Stimulated activated CD4-positive, alpha-beta T cell treated with anti-CD3 and anti-CD28 coated beads, Interleukin-4, amount 100 ng/mL, for 24 hours (primary cell): Measurements from ENCODE around the gene KLF7.

Experiments used
- DNase-seq: peaks from one replicate; pipeline ENCODE4 v3.0.0-alpha.2; 2020

The KLF7 gene

GRCh38 chr2:207123335-207123744 lies 42.4 kb downstream of the KLF7 start:
- DNase-seq: peak; percentile 76

DNA sequence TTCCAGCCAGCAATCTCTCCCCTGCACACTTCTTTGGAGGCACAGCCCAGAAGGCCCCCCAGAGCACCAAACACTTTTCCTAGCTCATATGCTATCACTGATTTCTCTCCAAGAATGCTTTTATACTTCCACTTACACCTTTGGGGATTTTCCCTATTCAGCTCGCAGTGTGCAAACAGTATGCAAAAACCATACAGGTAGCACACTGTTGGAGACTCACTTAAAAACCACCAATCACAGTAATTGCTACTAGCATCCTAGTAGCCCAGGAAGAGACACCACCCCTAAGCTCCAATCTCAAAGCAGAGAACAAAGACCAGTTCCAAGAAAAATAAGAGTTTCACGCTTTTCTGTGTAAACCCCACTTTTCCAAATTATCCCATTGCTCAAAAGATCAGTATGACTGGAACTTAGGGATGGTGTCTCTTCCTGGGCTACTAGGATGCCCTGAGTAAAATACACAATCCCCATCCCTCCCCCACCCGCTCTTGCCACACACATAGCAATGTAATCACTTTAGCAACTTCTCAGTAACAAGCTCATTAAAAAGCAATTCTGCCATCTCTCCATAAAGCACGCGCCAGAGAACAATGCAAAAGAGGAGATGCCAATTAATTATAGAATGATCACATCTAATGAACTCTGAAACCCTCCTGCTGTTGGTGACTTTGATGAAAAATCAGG lies 43.0 kb downstream of the KLF7 start:
- no peak for DNase-seq

DNA sequence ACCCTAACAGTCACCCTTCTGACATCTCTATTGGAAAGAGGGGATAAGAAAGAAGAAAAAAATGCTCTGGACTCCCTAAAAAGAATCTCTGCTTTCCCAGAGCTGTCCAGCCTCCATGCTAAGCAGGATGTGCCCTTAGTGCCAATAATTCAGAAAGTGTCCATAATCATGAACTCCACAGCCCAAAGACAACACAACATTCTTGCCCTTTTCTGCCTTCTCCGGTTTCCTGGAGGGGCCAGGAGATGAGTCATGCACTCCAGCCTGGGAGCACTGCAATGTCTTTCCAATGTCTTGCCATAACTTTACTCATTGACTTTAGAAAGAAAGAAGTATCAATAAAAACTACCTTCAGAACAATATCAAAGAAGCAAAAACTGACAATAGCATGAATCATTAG lies 44.0 kb downstream of the KLF7 start:
- DNase-seq: no peak

DNA sequence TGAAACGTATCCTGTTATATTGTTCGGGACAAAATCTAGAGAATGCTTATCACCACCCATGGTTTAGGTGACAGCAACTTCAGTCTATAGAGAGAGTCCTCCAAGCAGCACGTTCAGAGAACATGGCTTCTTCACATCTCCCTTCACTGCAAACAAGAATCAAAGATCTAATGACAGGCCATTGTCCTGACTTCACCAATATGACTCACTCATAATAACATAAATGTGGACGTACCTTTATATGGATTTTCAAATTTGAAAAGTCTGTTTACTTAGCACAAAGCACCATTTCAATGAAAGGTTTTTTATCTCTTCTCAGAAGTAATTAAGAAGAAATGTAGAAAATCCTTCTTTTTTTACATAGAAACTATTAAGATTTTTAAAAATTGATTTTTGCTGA lies 46.7 kb downstream of the KLF7 start:
- no peak for DNase-seq

DNA sequence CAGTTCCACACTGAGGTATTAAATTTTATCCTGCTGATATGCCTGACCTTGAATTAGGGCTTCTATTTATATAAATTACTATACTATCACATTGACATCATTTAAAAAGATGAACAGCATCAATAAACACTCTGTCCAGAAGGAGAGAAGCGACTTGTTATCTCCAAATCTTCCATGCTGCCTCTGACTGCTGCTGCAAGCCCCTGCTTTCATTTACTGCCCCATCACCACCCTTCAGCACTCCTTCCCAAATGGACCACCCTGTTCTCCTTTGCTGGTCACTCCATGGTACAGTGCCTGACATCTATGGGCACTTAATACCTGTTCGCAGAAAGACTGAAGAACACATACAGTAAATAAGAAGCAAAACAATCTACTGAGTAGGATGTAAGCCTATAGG lies 48.1 kb downstream of the KLF7 start:
- DNase-seq: no peak

GRCh38 chr2:207115715-207116364 lies 49.9 kb downstream of the KLF7 start:
- no peak for DNase-seq

- DNase-seq: no peak
Measured at GRCh38 chr2:207113414-207113813, 52.3 kb downstream of the KLF7 start.

DNA sequence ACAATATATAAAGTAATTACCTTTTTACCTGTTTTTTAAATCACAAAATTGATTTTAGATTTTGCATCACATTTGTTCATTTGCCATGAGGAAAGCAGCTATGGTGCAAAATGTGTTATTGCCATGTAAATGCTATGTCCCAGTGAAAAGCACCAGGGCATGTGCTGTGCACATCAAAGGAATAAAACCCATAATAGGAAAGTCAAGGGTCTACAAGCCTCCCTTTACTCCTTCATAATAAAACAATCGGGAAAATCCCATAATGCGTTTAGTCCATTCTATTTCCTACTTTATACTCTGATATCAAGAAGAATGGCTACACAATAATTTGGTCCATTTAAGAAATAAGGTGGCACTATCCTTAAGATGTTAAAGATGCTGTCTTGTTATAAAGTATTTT lies 53.0 kb downstream of the KLF7 start:
- no peak for DNase-seq

- DNase-seq: no peak
Measured at GRCh38 chr2:207112383-207112782, 53.4 kb downstream of the KLF7 start.

DNA sequence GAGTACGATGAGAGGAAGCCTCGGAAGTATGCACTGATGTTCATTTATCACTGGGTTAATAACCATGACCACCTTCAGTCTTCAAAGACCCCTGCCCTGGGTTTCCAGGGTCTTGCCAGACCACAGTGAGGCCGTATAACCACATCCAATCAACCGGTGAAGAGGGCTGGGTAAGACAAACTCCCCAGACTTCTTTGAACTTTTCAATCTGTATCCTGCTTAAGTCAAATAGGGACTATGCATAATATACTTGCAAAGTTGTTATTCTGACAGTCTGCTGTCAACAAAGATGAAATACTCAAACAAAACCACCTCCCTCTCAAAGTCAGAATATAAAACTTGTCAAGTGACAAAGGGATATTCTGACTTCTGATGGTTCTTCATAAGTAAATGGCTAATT lies 54.0 kb downstream of the KLF7 start:
- DNase-seq: no peak

- no peak for DNase-seq
Measured at GRCh38 chr2:207110715-207111114, 55.0 kb downstream of the KLF7 start.

GRCh38 chr2:207110310-207110709 lies 55.4 kb downstream of the KLF7 start:
- DNase-seq: no peak

DNA sequence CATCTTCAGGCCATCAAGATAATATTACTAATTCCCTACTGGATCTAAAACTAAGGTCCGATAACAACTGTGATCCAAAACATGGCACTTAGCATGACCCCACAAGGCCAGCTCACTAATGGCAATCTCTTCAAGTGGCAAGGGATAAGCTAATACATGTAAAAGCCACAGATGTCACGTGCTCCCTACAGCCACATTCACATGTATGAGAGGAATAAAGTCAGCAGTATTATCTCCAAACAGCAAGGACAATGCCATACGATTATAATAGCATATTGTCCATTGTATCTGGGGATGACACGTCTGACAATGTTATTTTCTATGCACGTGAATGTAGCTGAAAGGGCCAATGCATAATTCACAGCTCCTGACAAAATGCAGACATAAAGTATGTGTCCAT lies 56.0 kb downstream of the KLF7 start:
- DNase-seq: no peak

DNA sequence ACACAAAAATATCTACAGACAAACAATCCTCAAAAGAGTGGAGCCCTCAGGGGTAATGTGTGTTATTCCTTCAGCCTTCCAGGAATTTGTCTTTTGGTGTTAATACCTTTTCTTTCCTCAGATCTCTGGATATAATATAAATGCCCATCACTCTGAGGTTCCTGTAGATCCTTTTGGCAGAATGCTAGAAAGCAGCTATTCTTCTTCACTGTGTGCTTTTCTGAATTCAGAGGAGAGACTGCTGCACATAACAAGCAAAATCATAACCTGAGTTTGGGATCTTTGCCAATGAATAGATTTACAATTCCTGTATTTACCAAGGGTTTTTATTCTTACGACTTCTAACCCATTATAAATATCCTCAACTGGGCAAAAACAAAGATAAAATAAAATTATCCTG lies 57.3 kb downstream of the KLF7 start:
- DNase-seq: no peak

- DNase-seq: no peak
Measured at GRCh38 chr2:207107551-207107950, 58.2 kb downstream of the KLF7 start.

DNA sequence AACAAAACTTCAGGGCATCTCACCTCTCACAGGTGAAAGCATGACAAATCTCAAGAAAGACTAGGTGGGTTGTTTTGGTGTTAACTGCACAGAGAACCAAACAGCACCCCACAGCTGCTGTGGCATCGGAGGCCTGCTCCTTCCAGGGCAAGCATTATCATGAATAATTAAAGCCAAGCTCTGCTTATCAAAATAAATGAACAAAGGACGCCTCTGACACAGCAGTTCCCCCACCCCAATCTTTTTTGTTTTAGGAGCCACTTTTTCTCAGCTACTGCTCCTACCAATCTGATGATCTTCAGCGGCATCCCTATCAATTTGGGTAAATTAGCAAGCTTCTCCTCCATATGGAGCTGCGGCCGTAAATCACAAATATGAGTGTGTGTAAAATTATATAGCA lies 58.6 kb downstream of the KLF7 start:
- no peak for DNase-seq

- DNase-seq: no peak
Measured at GRCh38 chr2:207103132-207103531, 62.6 kb downstream of the KLF7 start.

GRCh38 chr2:207101984-207102383 lies 63.8 kb downstream of the KLF7 start:
- DNase-seq: no peak

- no peak for DNase-seq
Measured at GRCh38 chr2:207097278-207097677, 68.5 kb downstream of the KLF7 start.

GRCh38 chr2:207095963-207096362 lies 69.8 kb downstream of the KLF7 start:
- DNase-seq: no peak

GRCh38 chr2:207093234-207093633 lies 72.5 kb downstream of the KLF7 start:
- DNase-seq: no peak

DNA sequence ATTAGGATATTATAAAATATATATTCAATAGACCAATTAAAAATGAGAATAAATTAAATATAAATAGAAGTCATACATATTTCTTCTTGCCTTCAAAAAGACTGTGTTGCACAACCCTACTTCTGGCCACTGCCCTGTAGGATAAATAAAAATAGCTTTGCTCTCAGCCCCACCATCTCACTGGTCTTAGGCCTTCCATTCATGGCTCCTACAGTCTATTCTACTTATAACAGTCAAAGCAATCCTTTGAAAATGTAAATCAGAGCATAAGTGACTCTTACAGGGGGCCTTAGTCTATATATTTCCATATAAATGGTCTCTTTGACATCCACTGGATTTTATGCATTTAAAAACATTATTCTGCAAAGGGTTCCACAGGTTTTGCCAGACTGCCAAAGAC lies 72.9 kb downstream of the KLF7 start:
- DNase-seq: no peak

DNA sequence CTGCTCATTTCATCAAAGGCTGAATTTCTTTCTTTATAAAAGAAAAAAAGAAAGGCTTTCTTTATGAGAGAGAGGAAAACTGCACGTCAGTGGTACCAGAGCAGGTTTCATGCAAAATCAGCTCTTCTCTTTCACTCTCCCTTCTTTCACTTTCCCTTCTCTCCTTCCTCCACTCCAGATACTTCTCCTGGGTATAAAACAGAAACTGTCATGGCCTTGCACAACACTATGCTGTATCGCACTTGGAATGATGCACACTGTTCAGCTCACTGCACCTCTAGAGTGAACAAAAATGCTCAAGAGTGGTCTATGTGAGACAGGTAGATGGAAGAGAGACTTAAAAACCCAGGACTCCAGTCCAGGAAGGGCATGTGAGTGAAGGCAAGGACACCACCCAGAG lies 73.8 kb downstream of the KLF7 start:
- DNase-seq: no peak

- no peak for DNase-seq
Measured at GRCh38 chr2:207091176-207091575, 74.6 kb downstream of the KLF7 start.

GRCh38 chr2:207090389-207090788 lies 75.4 kb downstream of the KLF7 start:
- DNase-seq: no peak
